NCI-H2171 (cell line): ENCODE measurements around the gene TUBB.
"Not testable (repeated sequence)": the region's sequence is repeated elsewhere in the genome, so short reads cannot be mapped to it uniquely, and the experiment has no call there.

Source experiments
- DNase-seq: peaks from one replicate; lab custom pipeline; 2025; lab: John Stamatoyannopoulos, UW

Gene TUBB

DNA sequence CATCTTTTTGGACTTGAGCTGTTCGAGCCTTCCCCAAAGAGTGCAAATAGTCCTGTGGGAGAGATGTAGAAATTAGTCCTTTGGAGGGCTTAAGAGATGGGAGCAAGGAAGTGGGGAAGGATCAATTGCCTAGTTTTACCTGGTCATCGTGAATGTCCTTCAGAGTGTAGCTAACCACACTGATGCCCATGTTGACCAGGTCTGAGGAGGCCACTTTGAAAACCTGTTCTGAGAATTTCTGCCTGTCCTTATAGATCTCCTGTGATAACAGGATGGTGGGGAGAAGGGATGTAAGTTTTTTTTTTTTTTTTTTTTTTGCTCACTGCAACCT is 20.4 kb downstream of the TUBB start:
- DNase-seq = no peak

DNA sequence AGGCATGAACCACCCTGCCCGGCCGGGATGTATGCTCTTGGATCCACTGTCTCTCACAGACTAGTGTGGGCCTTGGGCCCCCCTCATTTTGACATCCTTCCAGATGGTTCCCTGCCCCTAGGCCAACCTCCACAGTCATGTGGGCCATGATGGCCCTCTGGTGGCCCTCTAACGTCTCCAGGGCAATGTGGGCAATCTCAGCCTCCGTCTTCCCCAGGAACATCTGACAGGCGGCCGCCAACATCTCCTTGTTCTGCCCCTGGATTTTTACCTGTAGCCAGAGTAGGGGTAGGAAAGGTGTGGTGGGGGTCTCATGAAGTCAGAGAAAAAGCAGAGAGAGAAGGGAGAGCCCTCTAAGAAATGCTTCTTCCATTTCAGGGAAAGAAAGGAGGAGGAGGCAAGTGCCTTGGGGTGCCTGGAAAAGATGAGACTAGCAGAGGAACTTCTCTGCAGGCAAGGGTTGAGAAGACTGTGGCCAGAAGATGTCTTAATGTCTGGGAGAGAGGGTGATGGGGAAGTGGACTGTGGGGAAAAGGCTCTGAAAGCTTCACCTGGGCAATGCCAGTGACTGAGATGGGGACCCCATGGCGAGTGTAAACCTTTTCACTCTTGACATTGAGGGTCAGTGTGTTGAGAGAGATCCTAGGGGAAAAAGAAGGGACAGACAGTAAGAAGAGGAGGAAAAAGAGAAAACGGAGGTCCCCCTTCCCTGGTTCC is 21.1 kb downstream of the TUBB start:
- DNase-seq = no peak

DNA sequence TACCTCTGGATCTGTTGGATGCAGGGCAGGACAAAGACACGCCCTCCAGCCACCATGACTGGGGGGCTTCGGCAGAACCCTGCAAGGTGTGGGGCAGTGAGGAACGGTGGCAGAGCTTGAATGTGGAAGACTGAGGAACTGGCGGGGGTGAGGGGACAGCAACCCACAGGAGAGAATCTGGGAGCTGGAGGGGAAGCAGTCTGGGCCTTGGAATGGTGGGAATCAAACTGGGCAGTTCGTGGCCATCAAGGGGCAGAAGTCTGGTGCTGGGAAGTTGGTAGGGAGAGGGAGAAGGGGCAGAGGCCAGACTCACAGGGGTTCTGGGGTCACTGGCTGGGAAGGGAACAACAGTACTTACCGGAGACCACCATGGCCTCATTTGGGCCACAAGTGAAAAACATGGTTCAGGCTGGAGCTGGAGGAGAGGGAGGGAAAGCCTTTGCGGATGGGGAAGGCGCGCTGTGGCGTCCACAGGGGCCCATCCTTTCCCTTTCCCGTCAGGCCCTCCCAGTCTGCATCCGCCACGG is 21.7 kb downstream of the TUBB start:
- no peak for DNase-seq

DNA sequence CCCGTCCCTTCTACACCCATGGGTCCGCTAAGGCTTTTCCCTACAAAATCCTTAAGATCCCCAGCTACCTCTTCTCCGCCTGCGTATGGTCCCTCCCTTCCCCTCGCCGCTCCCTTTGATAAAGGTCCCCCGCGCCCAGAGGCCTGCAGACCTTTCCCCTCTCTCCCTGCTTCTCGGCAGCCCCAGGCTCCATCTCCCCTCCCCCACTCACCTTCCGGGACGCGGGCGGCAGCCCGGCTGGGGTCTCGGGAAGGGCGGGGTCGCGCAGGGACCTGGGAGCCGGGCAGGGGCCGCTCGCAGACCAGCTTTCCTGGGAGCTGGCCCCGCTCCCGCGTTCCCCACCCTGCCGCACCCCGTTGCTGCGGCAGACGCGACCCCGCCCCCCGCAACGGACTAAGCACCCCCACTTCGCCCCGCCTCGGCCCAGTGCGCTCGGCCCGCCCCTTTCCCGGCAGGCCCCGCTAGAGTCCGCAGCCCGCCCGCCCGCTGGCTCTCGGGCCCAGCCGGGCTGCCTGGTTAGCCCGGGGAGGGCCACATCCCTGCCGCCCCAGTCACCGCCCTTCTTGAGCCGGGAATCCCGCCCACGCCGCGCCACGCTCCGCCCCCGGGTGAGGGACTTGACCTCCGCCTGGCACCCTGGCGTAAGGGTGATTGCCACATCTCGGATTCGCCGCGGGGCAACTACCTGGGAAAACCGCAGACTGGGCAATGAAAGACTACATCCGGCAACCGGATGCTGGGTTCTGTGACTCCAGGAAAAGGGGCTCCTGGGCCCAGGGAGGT is 22.4 kb downstream of the TUBB start, which contains the start of gene FLOT1:
FLOT1 (minus strand) TSS at position 372 of the 783 bp plus-strand sequence. CDS start 498 bp downstream, outside the sequence.
- DNase-seq = peak; percentile 69

DNA sequence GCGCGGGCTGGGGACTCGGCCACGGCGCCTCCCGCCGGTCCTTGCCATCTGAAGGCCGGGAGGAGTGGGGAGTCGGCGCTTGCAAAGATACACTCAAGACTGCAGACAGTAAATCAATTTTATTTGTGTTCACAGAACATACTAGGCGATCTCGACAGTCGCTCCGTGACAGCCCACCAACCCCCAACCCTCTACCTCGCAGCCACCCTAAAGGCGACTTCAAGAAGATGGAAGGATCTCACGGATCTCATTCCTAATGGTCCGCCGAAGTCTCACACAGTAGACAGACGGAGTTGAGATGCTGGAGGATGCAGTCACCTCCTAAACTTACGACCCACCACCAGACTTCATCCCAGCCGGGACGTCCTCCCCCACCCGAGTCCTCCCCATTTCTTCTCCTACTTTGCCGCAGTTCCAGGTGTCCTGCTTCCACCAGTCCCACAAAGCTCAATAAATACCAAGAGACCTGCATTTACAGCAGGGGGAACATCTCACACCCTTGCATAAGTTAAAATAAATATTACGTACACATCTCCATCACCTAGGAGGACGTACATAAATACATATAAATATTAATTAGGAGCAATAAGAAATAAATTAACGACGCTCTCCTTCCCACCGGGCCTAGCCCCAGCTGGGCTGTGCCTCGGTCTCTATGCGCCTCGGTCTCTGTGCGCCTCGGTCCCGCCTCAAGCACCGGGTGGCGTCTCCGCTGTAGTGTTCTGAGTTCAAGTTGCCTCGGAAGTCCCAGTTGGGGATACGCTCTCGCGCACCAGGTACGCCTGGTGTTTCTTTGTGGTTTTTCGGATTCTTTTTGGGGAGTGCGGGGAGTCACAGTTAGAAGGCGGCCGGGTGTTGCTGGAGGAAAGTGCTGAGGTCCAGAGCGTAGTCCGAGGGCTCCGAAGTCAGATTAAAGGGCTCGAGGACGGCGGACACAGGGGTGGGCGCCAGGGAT is 23.2 kb downstream of the TUBB start:
- DNase-seq = no peak

DNA sequence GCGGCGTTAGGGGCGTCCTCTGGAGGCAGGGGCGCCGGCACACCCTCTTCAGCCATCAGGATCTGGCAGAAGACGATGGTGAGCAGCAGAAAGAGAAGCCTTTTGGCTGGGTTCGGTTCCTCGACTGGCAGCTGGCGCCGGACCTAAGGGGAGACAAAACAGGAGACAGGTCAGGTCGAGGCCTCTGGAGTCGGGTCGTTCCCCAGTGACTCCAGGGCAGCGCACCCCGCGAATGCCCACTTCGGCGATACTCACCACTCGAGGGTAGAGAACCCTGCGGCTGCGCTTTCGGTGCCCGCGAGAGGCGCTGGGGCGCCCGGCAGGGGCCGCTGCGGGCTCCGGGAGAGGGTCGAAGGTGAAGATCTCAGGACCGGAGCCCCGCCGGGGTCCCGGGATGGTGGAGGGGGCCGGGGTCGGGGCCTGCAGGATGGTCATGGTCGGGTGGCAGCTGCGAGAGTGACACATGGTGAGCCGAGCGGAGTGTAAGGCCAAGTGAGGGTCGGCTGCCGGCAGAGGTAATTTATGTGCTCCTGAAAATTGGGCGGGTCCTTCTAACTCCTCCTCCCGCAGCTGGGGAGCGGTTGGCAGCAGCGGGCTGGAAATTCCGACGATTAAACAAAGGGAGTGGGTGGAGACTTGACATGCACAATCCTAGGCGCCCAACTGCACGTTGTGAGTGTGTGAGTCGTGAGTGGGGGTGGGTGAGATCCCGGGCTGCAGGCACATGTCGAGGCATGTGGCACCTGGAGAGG is 24.1 kb downstream of the TUBB start, which contains the start of gene IER3:
IER3 (minus strand) TSS at position 494 of the 752 bp plus-strand sequence; CDS start at position 465, 29 bp downstream.
- peak; percentile 77 for DNase-seq

DNA sequence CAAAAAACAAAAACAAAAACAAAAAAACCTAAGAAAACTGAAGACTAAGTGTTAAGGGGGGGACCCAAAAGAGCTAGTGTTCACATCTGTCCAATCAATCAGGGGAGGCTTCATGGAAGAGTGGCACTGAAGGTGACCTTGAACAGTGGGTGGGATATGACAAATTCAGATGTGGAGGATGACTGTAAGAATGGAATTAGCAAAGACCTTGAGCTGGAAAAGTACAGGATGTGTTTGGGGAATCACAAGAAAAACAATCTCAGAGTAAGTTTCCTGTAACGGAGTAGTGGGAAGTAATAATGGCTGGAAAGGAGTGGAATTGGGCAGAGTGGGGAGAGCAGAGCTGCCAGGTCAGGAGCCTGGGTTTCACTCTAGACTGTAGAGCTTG is 27.1 kb downstream of the TUBB start:
- DNase-seq = no peak

DNA sequence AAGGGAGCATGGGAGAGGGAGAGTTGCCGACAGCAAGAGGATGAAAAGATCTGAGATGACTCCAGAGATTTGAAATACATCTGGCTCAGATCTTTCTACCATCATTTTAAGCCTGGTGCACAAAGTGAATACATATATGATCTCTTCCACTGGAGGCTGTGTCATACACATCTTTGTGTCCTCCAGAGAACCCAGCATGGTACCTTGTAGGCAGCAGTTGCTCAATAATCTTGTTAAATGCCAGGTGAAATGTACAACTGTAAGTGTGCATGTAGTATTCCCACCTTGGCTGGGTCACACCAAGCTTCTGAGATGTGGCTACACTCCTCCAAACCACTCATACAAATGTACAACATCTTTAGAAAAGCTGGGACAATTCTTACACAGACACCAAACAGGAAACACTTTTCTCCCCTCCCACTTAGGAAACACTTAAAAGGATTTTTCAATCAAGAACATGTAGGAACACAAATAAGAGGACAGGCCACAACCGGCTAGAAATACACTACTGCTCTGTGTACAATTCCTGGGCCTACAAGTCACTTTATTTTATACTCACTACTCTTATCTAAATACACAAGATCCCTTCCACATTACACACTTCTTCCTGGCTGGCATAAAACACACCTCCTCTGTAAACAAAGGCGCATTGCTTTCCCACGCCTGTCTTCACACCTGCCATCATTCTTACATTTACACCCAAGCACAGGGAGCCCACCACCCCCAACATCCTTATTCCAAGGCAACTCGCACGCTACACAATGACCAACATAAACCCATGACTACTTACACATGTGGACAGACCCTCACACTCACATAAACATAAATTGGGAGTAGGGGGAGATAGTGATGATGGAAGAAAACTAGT is 28.0 kb downstream of the TUBB start:
- no peak for DNase-seq

DNA sequence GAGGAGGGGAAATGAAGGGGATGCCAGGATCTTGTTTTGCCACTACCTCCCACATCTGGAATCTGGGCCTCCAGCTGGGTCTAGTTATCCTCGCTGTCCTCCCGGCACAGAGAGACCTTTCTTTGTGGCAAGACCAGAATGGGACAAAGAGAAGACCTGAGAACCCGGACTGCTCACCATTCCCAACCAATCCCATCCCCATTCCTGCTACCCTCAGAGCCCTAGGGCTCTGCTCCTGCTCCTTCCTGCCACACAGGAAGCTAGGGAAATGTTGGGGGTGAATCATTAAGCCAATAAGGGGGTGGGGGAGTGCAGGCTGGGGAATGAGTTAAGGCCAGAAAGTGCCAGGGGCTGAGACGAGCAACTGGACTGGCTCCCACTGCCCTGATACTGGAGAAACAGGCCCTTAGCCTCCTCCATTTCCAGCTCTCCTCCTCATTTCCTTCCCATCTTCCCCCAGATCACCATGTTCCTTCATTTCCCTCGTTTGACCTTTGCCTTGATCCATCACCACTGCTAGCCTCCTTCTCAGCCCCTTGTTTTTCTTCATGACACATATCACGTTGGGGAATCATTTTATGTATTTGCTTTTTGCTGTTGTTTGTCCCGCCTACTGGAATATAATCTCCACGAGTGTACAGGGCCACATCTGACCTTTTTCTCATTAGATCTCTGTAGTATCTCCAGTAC is 28.8 kb downstream of the TUBB start:
- DNase-seq = no peak

DNA sequence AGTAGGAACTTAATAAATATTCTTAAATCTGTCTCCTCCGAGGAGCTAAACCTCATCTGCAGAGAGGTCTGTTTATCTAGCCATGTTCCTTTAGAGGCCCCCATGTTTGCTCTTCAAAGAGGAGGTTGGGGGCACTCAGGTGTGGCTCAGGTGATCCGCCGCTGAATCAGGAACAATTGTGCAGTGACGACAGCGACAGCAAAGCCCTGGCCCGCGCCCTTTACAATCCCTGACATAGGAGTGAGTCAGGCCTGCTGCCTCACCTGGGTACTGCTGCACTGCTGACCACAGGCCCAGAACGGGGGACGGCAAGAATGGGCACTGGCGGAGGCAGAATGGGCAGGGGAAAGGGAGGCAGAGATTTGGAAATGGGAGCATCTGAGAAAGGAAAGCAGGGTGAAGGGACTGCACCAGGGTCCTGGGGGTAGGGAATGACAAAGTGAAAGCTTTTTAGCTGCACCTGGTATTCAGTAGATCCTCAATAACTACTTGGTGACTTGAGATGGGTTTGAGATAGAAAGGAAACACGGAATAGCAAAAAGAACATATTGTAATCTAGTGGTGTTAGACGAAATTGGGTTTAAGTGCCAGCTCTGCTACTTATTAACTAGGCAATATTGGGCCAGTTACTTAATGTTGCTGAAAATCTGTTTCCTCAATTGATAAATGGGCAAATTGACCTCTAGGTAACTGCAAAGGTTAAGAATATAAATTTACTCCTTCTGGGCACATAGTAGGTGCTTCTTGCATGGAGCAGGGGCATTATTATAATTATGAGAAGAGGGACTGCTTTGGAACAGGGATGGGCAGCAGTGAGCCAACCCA is 29.6 kb downstream of the TUBB start:
- DNase-seq = no peak

DNA sequence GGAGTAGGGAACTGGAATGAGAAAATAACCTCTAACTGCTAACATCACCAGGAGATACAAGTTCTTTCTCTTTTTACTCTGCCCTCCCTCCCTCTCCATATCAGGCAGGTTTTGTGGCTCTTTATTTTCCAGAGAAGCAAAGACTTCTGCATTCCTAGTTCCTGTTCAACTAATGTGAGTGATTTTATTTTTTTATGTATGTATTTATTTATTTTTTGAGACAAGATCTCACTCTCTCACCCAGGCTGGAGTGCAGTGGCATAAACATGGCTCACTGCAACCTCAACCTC is 30.2 kb downstream of the TUBB start:
- no peak for DNase-seq

DNA sequence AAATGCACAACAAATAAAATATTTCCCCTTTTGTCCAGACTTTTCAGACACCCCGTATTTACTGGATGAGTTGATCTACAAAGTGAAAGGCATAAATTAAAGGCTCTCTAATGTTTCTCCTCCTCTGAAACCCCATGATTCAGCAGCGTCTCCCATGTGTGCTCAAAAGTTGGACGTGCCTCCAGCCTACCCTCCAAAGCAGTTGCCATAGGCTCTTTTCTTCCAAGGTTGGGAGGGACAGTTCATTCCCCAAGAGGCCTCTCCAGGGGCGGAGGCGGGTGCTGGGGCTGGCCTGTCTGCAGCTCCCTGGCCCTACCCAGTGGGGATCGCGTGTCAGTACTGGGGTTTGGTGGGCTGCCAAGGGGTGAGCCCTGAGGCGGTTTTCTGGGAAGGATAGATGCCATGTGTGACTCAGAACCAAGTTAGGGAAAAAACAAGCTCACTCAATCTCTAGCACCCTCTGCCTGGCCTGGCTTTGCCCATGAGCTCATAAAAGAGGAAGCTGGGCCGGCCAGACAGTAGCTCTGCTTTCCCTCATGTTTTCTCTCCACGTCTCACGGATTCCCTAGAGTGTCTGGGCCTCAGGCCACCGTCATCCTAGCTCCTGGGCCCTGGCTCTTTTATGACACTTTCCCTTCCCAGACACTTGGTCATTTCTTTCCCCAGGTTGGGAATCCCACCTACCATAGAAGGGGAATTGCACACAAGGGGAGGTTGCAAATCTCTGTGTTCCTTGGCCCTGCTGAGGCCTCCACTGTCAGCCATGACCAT is 32.2 kb downstream of the TUBB start:
- DNase-seq = no peak

DNA sequence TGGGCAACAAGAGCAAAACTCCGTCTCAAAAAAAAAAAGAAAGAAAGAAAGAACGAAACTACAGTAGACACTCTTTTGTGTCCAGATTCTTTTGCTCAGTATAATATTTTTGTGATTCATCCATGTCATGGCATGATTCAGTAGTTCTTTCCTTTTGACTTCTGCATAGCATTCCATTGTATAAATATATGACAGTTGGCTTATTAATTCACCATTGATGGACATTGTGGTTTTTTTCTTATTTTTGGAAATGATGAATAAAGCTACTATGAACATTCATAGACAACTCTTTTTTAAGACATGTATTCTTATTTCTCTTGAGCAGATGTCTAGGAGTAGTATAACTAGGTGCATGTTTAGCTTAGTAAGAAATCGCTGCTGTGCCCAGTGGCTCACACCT is 34.5 kb downstream of the TUBB start:
- DNase-seq = no peak

DNA sequence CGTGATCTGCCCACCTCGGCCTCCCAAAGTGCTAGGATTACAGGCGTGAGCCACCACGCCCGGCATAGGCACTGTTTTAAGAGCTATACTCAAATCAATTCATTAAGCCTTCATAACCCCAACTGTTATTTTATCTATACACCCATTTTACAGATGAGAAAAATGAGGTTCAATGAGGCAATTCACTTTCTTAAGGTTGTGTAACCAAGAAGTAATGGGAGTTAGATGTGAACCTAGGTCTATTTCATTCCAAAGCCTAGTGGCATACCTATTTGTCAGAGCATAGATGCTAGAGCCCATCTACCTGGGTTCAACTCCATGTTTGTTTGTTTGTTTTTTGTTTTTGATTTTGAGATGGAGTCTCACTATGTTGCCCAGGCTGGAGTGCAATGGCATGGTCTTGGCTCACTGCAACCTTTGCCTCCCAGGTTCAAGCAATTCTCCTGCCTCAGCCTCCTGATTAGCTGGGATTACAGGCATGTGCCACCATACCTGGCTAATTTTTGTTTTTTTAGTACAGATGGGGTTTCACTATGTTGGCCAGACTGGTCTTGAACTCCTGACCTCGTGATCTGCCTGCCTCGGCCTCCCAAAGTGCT is 36.4 kb downstream of the TUBB start:
- DNase-seq = not testable (repeated sequence)

DNA sequence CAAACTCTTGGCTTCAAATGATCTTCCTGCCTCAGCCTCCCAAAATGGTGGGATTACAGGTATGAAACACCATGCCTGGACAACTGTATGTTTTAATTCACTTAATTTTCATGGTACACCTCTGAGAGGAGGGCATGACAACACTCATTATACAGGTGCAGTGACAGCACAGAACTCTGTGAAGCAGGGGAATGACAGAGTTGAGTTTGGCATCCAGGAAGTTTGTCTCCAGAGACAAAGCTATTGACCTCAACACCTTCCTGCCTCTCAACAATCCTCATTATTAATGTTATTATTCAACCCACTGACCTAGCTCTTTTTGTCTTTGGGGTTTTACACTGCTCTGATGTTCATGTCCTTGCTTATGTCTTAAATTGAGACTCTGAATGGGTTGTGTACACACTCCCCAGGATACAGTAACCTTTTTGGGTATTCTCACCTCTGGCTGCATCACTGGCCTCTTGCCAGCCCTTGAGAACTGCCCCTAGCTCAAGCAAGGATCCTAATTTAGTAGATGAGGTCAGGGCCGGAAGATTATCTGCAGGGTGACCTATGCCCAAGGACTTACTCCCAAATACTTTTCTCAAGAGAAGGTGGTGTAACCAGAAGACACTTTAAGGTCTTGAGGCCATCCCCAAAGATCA is 37.2 kb downstream of the TUBB start:
- DNase-seq = no peak

DNA sequence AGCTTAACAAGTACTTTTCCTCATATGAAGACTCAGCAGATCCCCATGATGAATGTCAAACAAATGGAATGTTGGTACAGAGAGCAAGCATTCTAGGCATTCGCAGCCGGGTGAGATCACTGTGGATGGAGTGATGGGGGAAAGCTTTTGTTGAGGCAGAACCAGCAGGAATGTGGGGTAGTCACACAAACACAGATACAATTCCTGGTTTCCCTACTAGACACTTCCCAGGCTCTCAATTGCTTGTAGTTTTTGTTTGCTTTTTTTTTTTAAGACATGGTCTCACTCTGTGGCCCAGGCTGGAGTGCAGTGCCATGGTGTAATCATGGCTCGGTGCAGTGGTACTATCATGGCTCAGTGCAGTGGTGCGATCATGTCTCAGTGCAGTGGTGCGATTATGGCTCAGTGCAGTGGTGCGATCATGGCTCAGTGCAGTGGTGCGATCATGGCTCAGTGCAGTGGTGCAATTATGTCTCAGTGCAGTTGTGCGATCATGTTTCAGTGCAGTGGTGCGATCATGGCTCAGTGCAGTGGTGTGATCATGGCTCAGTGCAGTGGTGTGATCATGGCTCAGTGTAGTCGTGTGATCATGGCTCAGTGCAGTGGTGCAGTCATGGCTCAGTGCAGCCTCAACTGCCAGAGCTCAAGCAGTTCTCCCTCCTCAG is 39.6 kb downstream of the TUBB start:
- DNase-seq = no peak

DNA sequence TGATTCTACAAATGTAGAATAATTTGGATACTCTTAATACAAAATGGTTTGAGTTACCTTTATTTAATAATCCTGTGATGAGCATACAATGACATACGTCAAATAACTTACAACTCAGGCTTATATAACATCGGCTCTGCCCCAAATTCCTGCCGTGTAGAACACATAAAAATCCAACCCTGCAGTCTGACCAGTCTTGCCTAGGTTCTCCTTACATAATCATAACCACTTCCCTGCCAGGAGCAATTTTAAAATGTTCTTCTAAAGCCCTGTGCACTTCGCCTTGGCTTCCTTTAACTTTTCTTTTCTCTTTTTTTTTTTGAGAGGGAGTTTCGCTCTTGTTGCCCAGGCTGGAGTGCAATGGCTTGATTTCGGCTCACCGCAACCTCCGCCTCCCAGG is 40.4 kb downstream of the TUBB start:
- no peak for DNase-seq
